ENCODE results near the gene P2RX5.
"Not testable (repeated sequence)": the region's sequence is repeated elsewhere in the genome, so short reads cannot be mapped to it uniquely, and the experiment has no call there.

P2RX5 gene

DNA sequence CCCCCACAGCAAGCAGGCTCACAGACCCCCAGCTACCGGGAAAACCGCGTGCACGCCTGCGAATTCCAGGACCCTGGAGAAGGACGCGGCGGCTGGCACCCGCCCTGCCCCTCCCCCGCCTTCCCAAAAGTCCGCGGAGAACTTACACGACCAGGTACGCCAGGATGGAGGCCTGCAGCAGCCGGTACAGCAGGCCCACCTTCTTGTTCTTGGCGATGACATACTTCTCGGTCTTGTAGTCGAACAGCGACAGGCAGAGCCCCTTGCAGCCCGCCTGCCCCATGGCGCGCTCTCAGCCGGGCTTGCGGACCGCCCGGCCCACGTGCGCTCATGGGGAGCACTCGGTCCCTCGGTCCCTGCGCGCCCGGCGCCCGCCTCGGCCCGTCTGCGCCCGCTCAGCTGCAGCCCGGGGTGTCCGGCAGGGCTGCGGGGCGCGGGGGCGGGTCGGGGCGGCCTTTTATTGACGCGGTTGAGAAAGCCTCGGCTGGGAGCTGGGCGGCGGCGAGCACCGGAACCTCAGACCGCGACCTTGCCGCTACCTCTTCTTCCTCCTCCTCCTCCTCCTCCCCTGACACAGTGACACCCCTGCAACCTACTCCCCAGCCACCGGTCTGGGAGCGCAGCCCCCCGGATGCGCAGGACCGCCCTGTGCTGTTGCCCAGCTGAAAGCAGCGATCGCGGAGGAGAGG is at the start of gene P2RX5:
P2RX5 (minus strand) TSS at position 433 of the 689 bp plus-strand sequence; CDS start at position 283, 150 bp downstream.
- DNase-seq (ENCODE audit: low spot score), result no peak

- DNase-seq (ENCODE audit: low spot score), result no peak
Observed at GRCh38 chr17:3745071-3745470, 49.1 kb upstream of the P2RX5 start.

GRCh38 chr17:3744014-3744413 is 48.1 kb upstream of the P2RX5 start:
- no peak for DNase-seq (ENCODE audit: low spot score)

GRCh38 chr17:3740611-3741073 is 44.7 kb upstream of the P2RX5 start:
- DNase-seq (ENCODE audit: low spot score), result no peak

- peak; percentile 17 for DNase-seq (ENCODE audit: low spot score)
Observed at GRCh38 chr17:3739422-3740124, 43.6 kb upstream of the P2RX5 start.

DNA sequence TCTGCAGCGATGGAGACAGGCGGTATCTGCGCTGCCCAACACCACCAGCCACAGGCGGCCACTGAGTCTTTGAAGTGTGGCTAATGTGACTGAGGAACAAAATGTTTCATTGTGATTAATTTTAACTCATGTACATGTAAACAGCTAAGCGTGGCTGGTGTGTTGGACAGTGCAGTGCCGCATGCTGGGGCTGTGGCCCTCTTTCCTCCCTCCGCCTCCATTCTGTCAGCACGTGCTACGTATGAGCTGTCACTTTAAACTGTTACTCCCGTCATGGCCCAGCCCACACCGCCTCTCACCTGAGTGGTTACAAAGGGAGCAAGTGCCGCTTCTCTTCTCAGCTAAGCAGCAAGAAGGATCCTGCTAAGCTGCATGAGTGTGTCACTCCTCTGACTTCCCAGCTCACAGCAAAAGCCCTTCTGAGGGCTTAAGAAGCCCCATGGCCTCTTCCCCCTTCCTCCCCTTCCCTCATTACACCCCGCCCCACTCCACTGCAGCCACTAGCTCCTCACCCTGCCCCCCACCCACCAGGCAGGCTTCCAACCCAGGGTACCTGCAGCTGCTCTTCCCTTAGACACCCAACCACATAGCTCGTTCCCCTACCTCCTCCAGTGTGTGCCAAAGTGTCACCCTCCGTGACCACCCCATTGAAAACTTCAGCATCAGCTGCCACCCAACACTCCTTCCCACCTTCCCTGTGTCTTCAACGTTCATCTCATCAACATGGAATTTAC is 42.8 kb upstream of the P2RX5 start:
- DNase-seq (ENCODE audit: low spot score), result peak; percentile 59

GRCh38 chr17:3735515-3735914 is 39.6 kb upstream of the P2RX5 start:
- no peak for DNase-seq (ENCODE audit: low spot score)

GRCh38 chr17:3734911-3735276 is 38.9 kb upstream of the P2RX5 start:
- DNase-seq (ENCODE audit: low spot score), result not testable (repeated sequence)

DNA sequence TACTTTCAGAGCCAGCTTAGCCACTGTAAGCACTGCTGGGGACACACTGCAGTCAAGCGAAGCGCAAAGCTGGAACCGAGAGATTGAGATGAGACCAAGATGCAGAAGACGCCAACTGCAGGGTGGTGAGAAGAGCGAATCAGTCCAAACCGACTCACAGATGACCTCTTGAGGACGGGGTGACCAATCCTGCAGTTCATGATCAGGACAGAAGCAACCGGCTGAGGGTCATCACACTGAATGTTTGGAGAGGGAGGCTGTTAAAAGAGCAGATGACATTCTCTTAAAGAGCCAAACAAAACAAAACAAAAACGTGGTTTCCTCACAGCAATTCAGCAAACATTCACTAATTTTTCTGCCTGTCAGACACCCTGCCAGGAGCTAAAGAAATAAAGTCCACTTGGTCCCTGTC is 36.3 kb upstream of the P2RX5 start:
- no peak for DNase-seq (ENCODE audit: low spot score)

DNA sequence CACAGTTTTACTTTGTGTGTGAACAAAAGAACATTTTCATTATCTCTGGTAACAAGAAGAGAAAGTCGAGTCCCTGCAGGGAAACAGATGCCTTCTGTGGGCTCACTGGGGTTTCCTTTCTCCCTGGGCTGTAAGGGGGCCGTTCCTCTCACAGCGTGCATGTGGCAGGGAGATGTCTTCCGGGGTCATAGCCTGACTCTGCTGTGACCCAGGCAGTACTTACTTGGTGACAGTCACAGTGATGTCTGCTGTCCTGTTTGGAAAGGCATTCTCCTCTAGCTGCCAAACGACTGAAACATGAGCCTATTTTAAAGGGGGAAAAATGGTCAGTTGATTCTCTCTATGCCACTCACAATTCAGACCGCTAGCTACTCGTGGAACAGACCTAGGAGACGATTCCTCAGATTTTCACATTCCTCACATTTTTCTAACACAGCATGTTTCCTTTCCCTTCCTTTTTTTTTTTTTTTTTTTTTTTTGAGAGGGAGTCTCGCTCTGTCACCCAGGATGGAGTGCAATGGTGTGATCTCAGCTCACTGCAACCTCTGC is 35.0 kb upstream of the P2RX5 start:
- no peak for DNase-seq (ENCODE audit: low spot score)

DNA sequence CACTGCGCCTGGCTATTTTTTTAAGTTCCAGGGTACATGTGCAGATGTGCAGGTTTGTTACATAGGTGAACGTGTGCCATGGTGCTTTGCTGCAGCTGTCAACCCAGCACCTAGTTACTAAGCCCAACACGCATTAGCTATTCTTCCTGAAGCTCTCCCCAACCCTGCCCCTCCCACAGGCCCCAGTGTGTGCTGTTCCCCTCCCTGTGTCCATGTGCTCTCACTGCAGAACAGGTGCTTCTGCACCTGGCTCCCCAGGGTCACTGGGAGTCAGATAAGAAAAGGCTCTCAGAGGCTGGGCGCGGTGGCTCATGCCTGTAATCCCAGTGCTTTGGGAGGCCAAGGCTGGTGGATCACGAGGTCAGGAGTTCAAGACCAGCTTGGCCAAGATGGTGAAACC is 33.9 kb upstream of the P2RX5 start:
- no peak for DNase-seq (ENCODE audit: low spot score)

DNA sequence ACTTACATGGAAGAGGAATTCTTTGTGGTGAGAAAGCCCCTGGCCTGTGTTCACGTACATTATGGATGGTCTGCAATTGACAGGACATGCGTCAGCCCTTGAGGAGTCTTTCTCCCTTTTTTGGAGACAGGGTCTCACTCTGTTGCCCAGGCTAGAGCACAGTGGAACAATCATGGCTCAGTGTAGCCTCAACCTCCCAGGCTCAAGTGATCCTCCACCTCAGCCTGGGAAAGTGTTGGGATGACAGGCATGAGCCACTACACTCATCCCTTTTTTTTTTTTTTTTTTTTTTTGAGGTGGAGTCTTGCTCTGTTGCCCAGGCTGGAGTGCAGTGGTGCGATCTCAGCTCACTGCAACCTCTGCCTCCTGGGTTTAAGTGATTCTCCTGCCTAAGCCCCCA is 32.1 kb upstream of the P2RX5 start:
- not testable (repeated sequence) for DNase-seq (ENCODE audit: low spot score)

DNA sequence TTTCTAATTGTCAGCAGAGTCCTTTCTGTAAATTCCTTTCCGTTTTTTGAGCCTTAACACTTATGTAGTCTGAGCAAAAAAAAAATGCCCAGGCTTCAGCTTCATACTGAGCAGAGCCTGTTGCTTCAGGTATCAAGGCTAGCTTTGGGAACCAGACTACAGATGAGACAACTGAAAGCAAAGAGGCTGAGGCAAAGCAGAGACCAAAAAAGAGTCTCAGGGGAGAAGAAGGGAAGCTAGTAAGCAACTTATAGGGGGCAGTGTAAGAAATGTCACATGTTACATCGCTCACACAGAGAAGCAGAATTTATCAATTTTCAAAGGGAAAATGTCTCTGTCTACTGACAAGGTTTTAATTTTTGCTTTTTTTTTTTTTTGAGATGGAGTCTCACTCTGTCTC is 31.1 kb upstream of the P2RX5 start:
- DNase-seq (ENCODE audit: low spot score), result no peak

DNA sequence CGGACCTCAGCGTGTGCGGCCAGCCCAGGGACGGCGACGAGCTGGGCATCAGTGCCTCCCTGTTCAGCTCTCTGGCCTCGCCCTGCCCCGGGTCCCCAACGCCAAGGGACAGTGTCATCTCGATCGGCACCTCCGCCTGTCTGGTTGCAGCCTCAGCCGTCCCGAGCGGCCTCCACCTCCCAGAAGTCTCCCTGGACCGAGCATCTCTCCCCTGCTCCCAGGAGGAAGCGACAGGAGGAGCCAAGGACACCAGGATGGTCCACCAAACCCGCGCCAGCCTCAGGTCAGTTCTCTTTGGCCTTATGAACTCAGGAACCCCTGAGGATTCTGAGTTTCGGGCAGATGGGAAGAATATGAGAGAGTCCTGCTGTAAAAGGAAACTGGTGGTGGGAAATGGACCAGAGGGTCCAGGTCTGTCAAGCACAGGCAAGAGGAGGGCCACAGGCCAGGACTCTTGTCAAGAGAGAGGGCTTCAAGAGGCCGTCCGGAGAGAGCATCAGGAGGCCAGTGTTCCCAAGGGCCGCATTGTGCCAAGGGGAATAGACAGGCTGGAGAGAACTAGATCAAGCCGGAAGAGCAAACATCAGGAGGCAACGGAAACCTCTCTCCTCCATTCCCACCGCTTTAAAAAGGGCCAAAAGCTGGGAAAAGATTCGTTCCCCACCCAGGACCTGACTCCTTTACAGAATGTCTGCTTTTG is 28.6 kb upstream of the P2RX5 start:
- no peak for DNase-seq (ENCODE audit: low spot score)

GRCh38 chr17:3723556-3724377 is 27.8 kb upstream of the P2RX5 start, which contains the start of gene HASPIN:
TSS of gene HASPIN (plus strand) at chr17:3723903. CDS start at chr17:3723936, 33 bp downstream.
- DNase-seq (ENCODE audit: low spot score), result peak; percentile 81

- no peak for DNase-seq (ENCODE audit: low spot score)
Observed at GRCh38 chr17:3723188-3723555, 27.2 kb upstream of the P2RX5 start.

DNA sequence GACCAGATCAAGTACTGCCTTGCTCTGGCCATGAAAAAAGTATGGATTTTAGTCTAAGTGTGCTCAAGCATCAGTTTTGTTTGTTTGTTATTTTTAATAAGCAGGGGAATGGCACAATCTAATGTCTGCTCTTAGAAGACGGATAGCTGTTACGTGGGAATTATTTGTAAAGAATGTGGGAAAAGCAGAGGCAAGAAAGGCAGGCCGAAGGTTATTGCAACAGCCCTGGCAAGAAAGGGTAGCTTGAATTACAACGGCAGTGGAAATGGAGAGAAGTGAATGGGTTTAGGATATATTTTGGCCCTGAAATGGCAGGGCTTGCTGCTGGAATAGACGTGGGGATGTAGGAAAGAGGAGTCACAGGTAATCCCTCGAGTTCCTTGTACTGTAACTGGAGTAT is 26.8 kb upstream of the P2RX5 start:
- DNase-seq (ENCODE audit: low spot score), result no peak

DNA sequence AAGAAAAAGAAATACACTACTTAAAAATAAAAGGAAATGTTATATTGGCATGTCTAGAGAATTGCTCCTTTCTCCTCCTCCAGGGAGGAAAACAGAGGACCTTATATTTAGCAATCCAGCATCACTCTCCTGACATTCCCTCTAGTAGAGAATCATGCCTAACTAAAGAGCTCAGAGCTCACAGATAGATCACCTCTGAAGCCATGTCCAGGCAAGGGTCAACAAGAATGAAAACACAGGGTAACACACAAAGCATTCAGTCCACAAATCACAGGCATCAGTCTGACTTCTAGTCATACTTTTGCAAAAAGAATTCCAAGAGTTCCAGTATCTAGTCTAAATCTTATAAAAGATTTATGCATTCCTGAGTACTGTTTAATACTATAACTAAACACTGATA is 23.3 kb upstream of the P2RX5 start:
- no peak for DNase-seq (ENCODE audit: low spot score)

DNA sequence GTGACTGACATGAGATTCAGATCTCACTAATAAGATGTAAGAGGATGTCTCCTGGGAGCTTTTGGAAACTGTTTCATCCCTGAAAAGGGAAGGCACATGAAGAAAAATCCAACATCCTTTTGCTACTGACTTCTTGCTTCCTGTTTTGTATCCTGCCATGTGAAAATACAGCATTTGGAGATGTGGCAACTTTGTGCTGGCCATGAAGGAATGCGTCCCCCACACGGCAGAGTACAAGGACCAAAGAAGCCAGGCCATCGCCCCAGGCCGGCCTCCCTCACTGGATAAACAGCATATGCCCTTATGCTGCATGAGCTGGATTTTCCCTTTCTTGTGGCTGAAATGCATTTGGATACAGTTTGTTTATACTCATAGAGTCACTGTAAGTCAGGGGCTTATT is 22.2 kb upstream of the P2RX5 start:
- no peak for DNase-seq (ENCODE audit: low spot score)

- DNase-seq (ENCODE audit: low spot score), result no peak
Observed at GRCh38 chr17:3715296-3715695, 19.3 kb upstream of the P2RX5 start.

DNA sequence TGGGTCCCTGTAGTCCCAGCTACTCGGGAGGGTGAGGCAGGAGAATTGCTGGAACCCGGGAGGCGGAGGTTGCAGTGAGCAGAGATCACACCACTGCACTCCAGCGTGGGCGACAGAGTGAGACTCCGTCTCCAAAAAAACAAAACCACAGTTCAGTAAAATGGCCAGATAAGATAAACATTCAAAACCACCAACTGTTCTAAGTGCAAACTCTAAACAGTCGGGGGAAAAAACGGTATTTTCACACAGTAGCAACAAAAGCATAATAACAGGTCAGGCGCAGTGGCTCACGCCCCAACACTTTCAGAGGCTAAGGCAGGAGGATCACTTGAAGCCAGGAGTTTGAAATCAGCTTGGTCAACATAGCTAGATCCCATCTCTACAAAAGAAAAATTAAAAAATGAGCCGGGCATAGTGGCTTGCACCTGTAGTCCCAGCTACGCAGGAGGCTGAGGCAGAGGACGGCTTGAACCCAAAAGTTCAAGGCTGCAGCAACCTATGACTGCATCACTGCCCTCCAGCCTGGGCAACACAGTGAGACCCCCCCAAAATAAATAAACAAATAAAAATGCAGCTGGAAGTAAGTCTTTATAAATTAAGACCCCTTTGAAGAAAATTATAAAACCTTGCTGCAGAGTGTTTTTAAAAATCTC is 17.0 kb upstream of the P2RX5 start:
- no peak for DNase-seq (ENCODE audit: low spot score)

Data from pons (tissue), 1 donor.